ENCODE results near the gene SMIM41. TPM values are rescaled to one million over a fixed set of nuclear protein-coding genes. Genes with fewer than 3 reads are reported as not detected.

SMIM41 gene
- polyA plus RNA-seq, 3 donors = not detected

DNA sequence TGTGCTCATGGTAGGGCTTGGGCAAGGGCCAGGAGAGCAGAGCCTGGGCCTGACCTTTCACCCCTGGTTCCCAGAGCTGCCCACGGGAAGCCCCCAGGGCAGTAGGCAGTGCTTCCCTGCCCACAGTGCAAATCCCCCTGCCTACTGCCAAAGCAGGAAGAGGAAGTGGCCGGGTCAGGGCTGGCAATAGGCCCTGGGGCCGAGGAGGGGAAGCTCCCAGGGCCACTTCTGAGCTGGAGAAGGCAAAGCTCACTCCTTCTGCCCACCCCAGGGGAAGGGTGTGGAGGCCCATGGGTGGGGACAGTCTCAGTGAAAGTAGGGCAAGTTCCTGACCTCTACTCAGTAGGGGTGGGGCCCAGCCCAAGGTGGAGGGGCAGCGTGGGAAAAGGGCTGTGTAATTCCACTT is 33.7 kb upstream of the SMIM41 start:
- peak; percentile 81 to 91 (median 81) for DNase-seq
- peaks cover 37 to 72% of the 10 kb centered on the region in 2 donors for H3K4me1 ChIP-seq (ENCODE audit: control insufficient read depth in 1 of 2, insufficient read depth in 2 of 2, low read length in 2 of 2)
- H3K4me2 ChIP-seq (replicated peaks; ENCODE audit: extremely low read depth, low read length, poor library complexity, severe bottlenecking) = peak overlapping the region; percentile 34
- H3K4me3 ChIP-seq (replicated peaks in 1 of 3; ENCODE audit: low read depth in 2 of 3, low read length in 3 of 3) = peak overlapping the region in 1 of 3 experiments; percentile 37
- H3K27ac Mint-ChIP-seq = peak overlapping the region; percentile 95 to 98 (median 97)
- 0% methylated on average over 3 of the region's 4 CpGs for WGBS (ENCODE audit: insufficient coverage)
- H3K27me3 Mint-ChIP-seq (ENCODE audit: low read depth in 3 of 3) = peaks cover 13 to 31% (median 21%) of the 10 kb centered on the region in 3 donors
- H3K9ac ChIP-seq (ENCODE audit: insufficient read depth, low read length, poor library complexity, severe bottlenecking) = peak overlapping the region; percentile 9
- TF ChIP-seq, protein P1, sequence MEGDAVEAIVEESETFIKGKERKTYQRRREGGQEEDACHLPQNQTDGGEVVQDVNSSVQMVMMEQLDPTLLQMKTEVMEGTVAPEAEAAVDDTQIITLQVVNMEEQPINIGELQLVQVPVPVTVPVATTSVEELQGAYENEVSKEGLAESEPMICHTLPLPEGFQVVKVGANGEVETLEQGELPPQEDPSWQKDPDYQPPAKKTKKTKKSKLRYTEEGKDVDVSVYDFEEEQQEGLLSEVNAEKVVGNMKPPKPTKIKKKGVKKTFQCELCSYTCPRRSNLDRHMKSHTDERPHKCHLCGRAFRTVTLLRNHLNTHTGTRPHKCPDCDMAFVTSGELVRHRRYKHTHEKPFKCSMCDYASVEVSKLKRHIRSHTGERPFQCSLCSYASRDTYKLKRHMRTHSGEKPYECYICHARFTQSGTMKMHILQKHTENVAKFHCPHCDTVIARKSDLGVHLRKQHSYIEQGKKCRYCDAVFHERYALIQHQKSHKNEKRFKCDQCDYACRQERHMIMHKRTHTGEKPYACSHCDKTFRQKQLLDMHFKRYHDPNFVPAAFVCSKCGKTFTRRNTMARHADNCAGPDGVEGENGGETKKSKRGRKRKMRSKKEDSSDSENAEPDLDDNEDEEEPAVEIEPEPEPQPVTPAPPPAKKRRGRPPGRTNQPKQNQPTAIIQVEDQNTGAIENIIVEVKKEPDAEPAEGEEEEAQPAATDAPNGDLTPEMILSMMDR (IDR thresholded peaks at IDR 0.05) = no peak
- H3K27me3 ChIP-seq (ENCODE audit: control insufficient read depth in 2 of 2, insufficient read depth in 2 of 2, low read length in 2 of 2) = peaks cover 0 to 7% of the 10 kb centered on the region in 2 donors
- intact Hi-C loops (cut with micrococcal nuclease) = no loop called here
- no peaks in the 10 kb centered on the region for H4K20me1 ChIP-seq (ENCODE audit: insufficient read depth, low read length)
- H3K36me3 Mint-ChIP-seq = peaks cover 13 to 19% of the 10 kb centered on the region in 2 donors
- H3K4me1 Mint-ChIP-seq = peaks cover 61% of the 10 kb centered on the region
- H3K36me3 ChIP-seq (replicated peaks in 1 of 2; ENCODE audit: control insufficient read depth in 1 of 2, insufficient read depth in 2 of 2, low read length in 2 of 2) = no peaks in the 10 kb centered on the region
- H3K27ac ChIP-seq (ENCODE audit: low read depth in 1 of 2, low read length in 2 of 2) = peak overlapping the region; percentile 85 to 88
- peaks cover 0 to 3% (median 0%) of the 10 kb centered on the region in 7 donors for H3K9me3 Mint-ChIP-seq
- no peaks in the 10 kb centered on the region for H3K9me3 ChIP-seq (replicated peaks in 1 of 2; ENCODE audit: control insufficient read depth in 1 of 2, insufficient read depth in 1 of 2, low read length in 2 of 2)
- H3K4me3 Mint-ChIP-seq = peak overlapping the region; percentile 39 to 62
- no peaks in the 10 kb centered on the region for H3K79me2 ChIP-seq (ENCODE audit: insufficient read depth, low read length)
- peak overlapping the region; percentile 44 for H2AFZ ChIP-seq (ENCODE audit: insufficient read depth, low read depth, low read length, poor library complexity, severe bottlenecking)

DNA sequence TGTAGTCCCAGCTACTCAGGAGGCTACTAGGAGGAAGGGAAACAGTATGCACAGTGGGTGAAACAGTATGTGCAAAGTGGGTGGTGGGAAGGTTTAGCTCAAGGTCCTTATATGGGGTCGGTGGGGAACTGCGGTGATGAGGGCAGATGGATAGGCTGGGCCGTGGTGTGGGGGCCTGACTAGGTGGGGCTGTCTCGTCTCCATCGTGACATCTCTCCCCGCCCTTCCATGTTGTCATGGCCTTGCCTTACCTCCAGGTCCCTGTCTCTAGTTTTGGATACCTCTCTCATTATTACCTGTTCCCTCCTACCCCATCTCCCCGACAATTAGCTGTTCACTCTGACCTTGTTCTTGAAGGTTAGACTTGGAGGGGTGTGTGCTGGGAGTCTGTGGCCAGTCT is 32.6 kb upstream of the SMIM41 start:
- Mint-ChIP-seq H3K9me3 (peaks cover 0 to 9% (median 3%) of the 10 kb centered on the region in 7 donors), H3K4me1 (peaks cover 57% of the 10 kb centered on the region), H3K27ac (peak overlapping the region; percentile 95 to 98 (median 97)), H3K36me3 (peaks cover 13 to 23% of the 10 kb centered on the region in 2 donors), H3K4me3 (no peak overlapping the region), H3K27me3 (ENCODE audit: low read depth in 3 of 3) (peaks cover 17 to 34% (median 30%) of the 10 kb centered on the region in 3 donors)
- Histone ChIP-seq H2AFZ (ENCODE audit: insufficient read depth, low read depth, low read length, poor library complexity, severe bottlenecking) (no peak overlapping the region), H3K4me2 (replicated peaks; ENCODE audit: extremely low read depth, low read length, poor library complexity, severe bottlenecking) (no peak overlapping the region), H3K27ac (ENCODE audit: low read depth in 1 of 2, low read length in 2 of 2) (peak overlapping the region in 1 of 2 donors; percentile 88), H3K9ac (ENCODE audit: insufficient read depth, low read length, poor library complexity, severe bottlenecking) (no peak overlapping the region), H3K79me2 (ENCODE audit: insufficient read depth, low read length) (no peaks in the 10 kb centered on the region), H3K4me3 (replicated peaks in 1 of 3; ENCODE audit: low read depth in 2 of 3, low read length in 3 of 3) (no peak overlapping the region), H3K27me3 (ENCODE audit: control insufficient read depth in 2 of 2, insufficient read depth in 2 of 2, low read length in 2 of 2) (peaks cover 0 to 14% of the 10 kb centered on the region in 2 donors), H3K4me1 (ENCODE audit: control insufficient read depth in 1 of 2, insufficient read depth in 2 of 2, low read length in 2 of 2) (peaks cover 43 to 74% of the 10 kb centered on the region in 2 donors), H3K9me3 (replicated peaks in 1 of 2; ENCODE audit: control insufficient read depth in 1 of 2, insufficient read depth in 1 of 2, low read length in 2 of 2) (no peaks in the 10 kb centered on the region), H3K36me3 (replicated peaks in 1 of 2; ENCODE audit: control insufficient read depth in 1 of 2, insufficient read depth in 2 of 2, low read length in 2 of 2) (no peaks in the 10 kb centered on the region), H4K20me1 (ENCODE audit: insufficient read depth, low read length) (peaks cover 5% of the 10 kb centered on the region)
- intact Hi-C loops (cut with micrococcal nuclease) = no loop called here
- DNase-seq = no peak
- TF ChIP-seq, protein P1 (IDR thresholded peaks at IDR 0.05) = no peak
- WGBS (ENCODE audit: insufficient coverage) = 100% methylated on average over 2 of the region's 7 CpGs

Measured in CD14-positive monocyte (primary cell).